IMR-90 (cell line): ENCODE measurements around the gene SSH2. TPM values are rescaled to one million over a fixed set of nuclear protein-coding genes. Genes with fewer than 3 reads are reported as not detected.

ENCODE experiments used
- ATAC-seq: fragments of 200-7000 bp; cut with Tn5 transposase; 2 replicates; pipeline ENCODE4 v1.9.1; 2020; ENCODE audit warnings: low read depth, mild to moderate bottlenecking, moderate library complexity
- BruUV-seq: library from RNA; stranded (reverse); fragments of 400-500 nt; replicated peaks from 2 replicates; lab custom pipeline; 2021; lab: Mats Ljungman, UMichigan
- CTCF ChIA-PET: fragments of 300-600 bp; formaldehyde crosslinking; extraction: SDS; loops from one replicate; lab custom pipeline; 2021; ENCODE audit warnings: antibody characterized with exemption; lab: Yijun Ruan, JAX
- POLR2A ChIA-PET: fragments of 300-600 bp; sonication (Branson Sonifier 250); formaldehyde crosslinking; loops from one replicate; lab custom pipeline; 2022; ENCODE audit warnings: antibody characterized with exemption; ENCODE audit not compliant: unreplicated experiment; lab: Charles Lee
- DNase-seq: peaks from one replicate; pipeline ENCODE4 v3.0.0; 2013
- H2AFZ ChIP-seq: replicated peaks from 2 replicates; pipeline ENCODE3; 2013; ENCODE audit warnings: low read length, mild to moderate bottlenecking; ENCODE audit not compliant: poor library complexity
- H2AK5ac ChIP-seq: 2 replicates; pipeline ENCODE4 v1.6.1; 2013; ENCODE audit warnings: low read depth, low read length, inconsistent platforms
- H2AK9ac ChIP-seq: replicated peaks from 2 replicates; pipeline ENCODE3; 2013; ENCODE audit warnings: mild to moderate bottlenecking, low read depth, low read length, moderate library complexity; ENCODE audit not compliant: poor library complexity
- H2BK120ac ChIP-seq: 2 replicates; pipeline ENCODE4 v1.6.1; 2013; ENCODE audit warnings: low read depth, low read length, inconsistent platforms
- H2BK15ac ChIP-seq: 3 replicates; pipeline ENCODE4 v1.6.1; 2013; ENCODE audit warnings: low read depth, low read length, inconsistent platforms
- H2BK20ac ChIP-seq: 2 replicates; pipeline ENCODE4 v1.6.1; 2013; ENCODE audit warnings: low read depth, mild to moderate bottlenecking, inconsistent platforms, low read length, moderate library complexity
- H2BK5ac ChIP-seq: 2 replicates; pipeline ENCODE4 v1.6.1; 2013; ENCODE audit warnings: mild to moderate bottlenecking, low read depth, low read length, inconsistent platforms; ENCODE audit not compliant: poor library complexity, severe bottlenecking
- H3K14ac ChIP-seq: replicated peaks from 2 replicates; pipeline ENCODE4 v1.6.1; 2013; ENCODE audit warnings: low read depth, low read length, inconsistent platforms
- H3K18ac ChIP-seq: 2 replicates; pipeline ENCODE4 v1.6.1; 2013; ENCODE audit warnings: low read depth, low read length, control low read depth
- H3K23ac ChIP-seq: 2 replicates; pipeline ENCODE4 v1.6.1; 2013; ENCODE audit warnings: low read depth, low read length, inconsistent platforms
- H3K27ac ChIP-seq: 2 replicates; pipeline ENCODE4 v1.5.1; 2013; ENCODE audit warnings: mild to moderate bottlenecking, control low read depth, low read length; ENCODE audit not compliant: insufficient read depth
- H3K27me3 ChIP-seq: 2 replicates; pipeline ENCODE4 v1.6.1; 2013; ENCODE audit warnings: low read length; ENCODE audit not compliant: control insufficient read depth, insufficient read depth
- H3K36me3 ChIP-seq: 2 replicates; pipeline ENCODE4 v1.6.1; 2013; ENCODE audit warnings: low read length, mixed read lengths; ENCODE audit not compliant: control insufficient read depth, insufficient read depth
- H3K4ac ChIP-seq: 2 replicates; pipeline ENCODE4 v1.6.1; 2013; ENCODE audit warnings: low read depth, low read length, inconsistent platforms
- H3K4me1 ChIP-seq: 2 replicates; pipeline ENCODE4 v1.6.1; 2013; ENCODE audit warnings: low read length, mixed read lengths; ENCODE audit not compliant: control insufficient read depth, insufficient read depth
- H3K4me2 ChIP-seq: 2 replicates; pipeline ENCODE4 v1.6.1; 2013; ENCODE audit warnings: low read depth, mild to moderate bottlenecking, control low read depth, low read length, moderate library complexity
- H3K4me3 ChIP-seq: 2 replicates; pipeline ENCODE4 v1.5.1; 2013; ENCODE audit warnings: low read depth, mild to moderate bottlenecking, control low read depth, low read length, moderate library complexity; ENCODE audit not compliant: insufficient read depth
- H3K56ac ChIP-seq: 2 replicates; pipeline ENCODE4 v1.6.1; 2013; ENCODE audit warnings: low read length, inconsistent platforms; ENCODE audit not compliant: insufficient read depth; ENCODE audit errors: extremely low read depth
- H3K79me1 ChIP-seq, 2 experiments: 2 replicates each; pipeline ENCODE4 v1.6.1; 2013; ENCODE audit warnings: low read length in 2 of 2, inconsistent platforms in 1 of 2, low read depth in 1 of 2
- H3K9ac ChIP-seq: 2 replicates; pipeline ENCODE4 v1.6.1; 2013; ENCODE audit warnings: low read depth, low read length, control low read depth
- H3K9me1 ChIP-seq: 2 replicates; pipeline ENCODE4 v1.6.1; 2013; ENCODE audit warnings: low read length, inconsistent platforms; ENCODE audit not compliant: insufficient read depth
- H3K9me3 ChIP-seq: 2 replicates; pipeline ENCODE4 v1.6.1; 2013; ENCODE audit warnings: low read length; ENCODE audit not compliant: control insufficient read depth, insufficient read depth
- H4K20me1 ChIP-seq: 2 replicates; pipeline ENCODE4 v1.6.1; 2013; ENCODE audit warnings: low read length, inconsistent platforms; ENCODE audit not compliant: insufficient read depth
- H4K5ac ChIP-seq: 2 replicates; pipeline ENCODE4 v1.6.1; 2013; ENCODE audit warnings: mild to moderate bottlenecking, low read depth, low read length, control low read depth
- H4K8ac ChIP-seq, 2 experiments: 2 replicates each; pipeline ENCODE4 v1.6.1; 2013; ENCODE audit warnings: low read depth in 2 of 2, low read length in 2 of 2, control low read depth in 1 of 2, inconsistent platforms in 1 of 2
- H4K91ac ChIP-seq: 2 replicates; pipeline ENCODE4 v1.6.1; 2013; ENCODE audit warnings: low read depth, low read length, inconsistent platforms; ENCODE audit not compliant: insufficient read depth
- BHLHE40 ChIP-seq: fragments of 150-350 bp; IDR thresholded peaks from 2 replicates; pipeline ENCODE4 v1.6.1; 2016; ENCODE audit warnings: mild to moderate bottlenecking, low read depth, low read length
- CEBPB ChIP-seq: IDR thresholded peaks from 2 replicates; pipeline ENCODE4 v1.6.1; 2012; ENCODE audit warnings: low read depth, low read length, improper control_type of control experiment
- CHD1 ChIP-seq: IDR thresholded peaks from 2 replicates; pipeline ENCODE4 v1.6.1; 2012; ENCODE audit warnings: low read depth, low read length, improper control_type of control experiment
- CTCF ChIP-seq: conservative IDR thresholded peaks from 2 replicates; pipeline ENCODE4 v1.5.1; 2012; ENCODE audit warnings: mild to moderate bottlenecking, low read depth, low read length, improper control_type of control experiment
- ELK1 ChIP-seq: fragments of 150-350 bp; IDR thresholded peaks from 2 replicates; pipeline ENCODE4 v1.6.1; 2016; ENCODE audit warnings: low read depth, mild to moderate bottlenecking, low read length, moderate library complexity, borderline replicate concordance
- FOS ChIP-seq: fragments of 150-350 bp; IDR thresholded peaks from 2 replicates; pipeline ENCODE4 v1.6.1; 2016; ENCODE audit warnings: low read depth, low read length
- MAFK ChIP-seq: IDR thresholded peaks from 2 replicates; pipeline ENCODE4 v1.6.1; 2012; ENCODE audit warnings: low read depth, low read length, improper control_type of control experiment
- MAZ ChIP-seq: IDR thresholded peaks from 2 replicates; pipeline ENCODE4 v1.6.1; 2012; ENCODE audit warnings: low read depth, mild to moderate bottlenecking, low read length, improper control_type of control experiment, moderate library complexity, borderline replicate concordance
- MXI1 ChIP-seq: IDR thresholded peaks from 2 replicates; pipeline ENCODE4 v1.6.1; 2012; ENCODE audit warnings: low read depth, mild to moderate bottlenecking, low read length, moderate library complexity, borderline replicate concordance
- NFE2L2 ChIP-seq: fragments of 150-350 bp; IDR thresholded peaks from 2 replicates; pipeline ENCODE4 v1.6.1; 2016; ENCODE audit warnings: low read depth, mild to moderate bottlenecking, low read length
- POLR2A ChIP-seq: IDR thresholded peaks from 2 replicates; pipeline ENCODE4 v1.6.1; 2012; ENCODE audit warnings: mild to moderate bottlenecking, low read depth, low read length
- RAD21 ChIP-seq: IDR thresholded peaks from 2 replicates; pipeline ENCODE4 v1.6.1; 2012; ENCODE audit warnings: low read length, improper control_type of control experiment
- RFX5 ChIP-seq: IDR thresholded peaks from 2 replicates; pipeline ENCODE4 v1.8.0; 2012; ENCODE audit warnings: low read depth, mild to moderate bottlenecking, low read length, moderate library complexity
- USF2 ChIP-seq: fragments of 150-350 bp; IDR thresholded peaks from 2 replicates; pipeline ENCODE4 v1.6.1; 2017; ENCODE audit warnings: mild to moderate bottlenecking, antibody characterized with exemption, low read length, low read depth
- WGBS, 2 experiments: methylation state at CpG; one replicate each; pipeline versions ENCODE4 v1.1.5 to v1.1.7; 2013; ENCODE audit warnings: missing lambda C conversion rate in 2 of 2; ENCODE audit not compliant: insufficient read length in 1 of 2; ENCODE audit errors: extremely low coverage in 2 of 2; 5-methylcytosine and 5-hydroxymethylcytosine counted together
- dilution Hi-C: fragments of 300-500 bp; cut with HindIII; formaldehyde crosslinking; loops from one replicate; pipeline ENCODE4 v1.14.3; 2018; ENCODE audit warnings: low sequenced_read_pairs; ENCODE audit not compliant: unreplicated experiment
- in situ Hi-C: fragments of 300-500 bp; cut with MboI; formaldehyde crosslinking; loops from 3 replicates; pipeline ENCODE4 v1.14.3; 2019; ENCODE audit warnings: low sequenced_read_pairs, inconsistent platforms, mixed read lengths
- intact Hi-C: fragments of 100-400 bp; cut with micrococcal nuclease; formaldehyde crosslinking; loops from 2 replicates; pipeline ENCODE4 v1.10.0; 2022
- polyA plus RNA-seq, 3 experiments: library from polyadenylated mRNA; depleted of rRNA; stranded (reverse); fragments of >200 nt; gene quantifications; 2 replicates each; pipeline ENCODE4 v1.2.3, GENCODE V29; 2012; ENCODE audit warnings: low replicate concordance in 1 of 3
- total RNA-seq: library from RNA; depleted of rRNA; stranded (reverse); fragments of >200 nt; gene quantifications from 2 replicates; pipeline ENCODE4 v1.2.3, GENCODE V29; 2012

Gene SSH2
- total and polyA plus RNA-seq, 2 of the 4 experiments (the other 2 are of a cell fraction): 9.3 TPM

- Histone ChIP-seq H3K18ac (no peak overlapping the region), H3K4me1 (peaks cover 8% of the 10 kb centered on the region), H3K36me3 (no peaks in the 10 kb centered on the region), H2AK9ac (no peak overlapping the region), H3K27me3 (no peaks in the 10 kb centered on the region), H2BK15ac (no peak overlapping the region), H4K8ac (no peak overlapping the region; a peak in 1 of 4 replicates), H3K9me1 (peaks cover 14% of the 10 kb centered on the region; the same call in 1 of the 2 replicates), H2BK120ac (no peak overlapping the region), H3K9ac (no peak overlapping the region), H3K27ac (no peak overlapping the region), H3K14ac (no peak overlapping the region), H2BK20ac (no peak overlapping the region), H4K5ac (no peak overlapping the region), H2AK5ac (no peak overlapping the region), H3K4me2 (no peak overlapping the region), H3K23ac (no peak overlapping the region), H4K20me1 (peaks cover 3% of the 10 kb centered on the region; the same call in 1 of the 2 replicates), H3K79me1 (peaks cover 10 to 47% of the 10 kb centered on the region in 2 experiments; a peak in 3 of 4 replicates), H2AFZ (no peak overlapping the region), H3K4me3 (no peak overlapping the region), H3K9me3 (no peaks in the 10 kb centered on the region), H4K91ac (no peak overlapping the region), H3K4ac (no peak overlapping the region), H3K56ac (no peak overlapping the region), H2BK5ac (no peak overlapping the region)
- CTCF ChIA-PET: no interaction called here
- BruUV-seq: no TSS peak
- in situ Hi-C loops: no loop called here
- intact Hi-C loops: no loop called here
- DNase-seq (peak; percentile 44), ATAC-seq (peak; percentile 31)
- POLR2A ChIA-PET: no interaction called here
- TF ChIP-seq MAFK (no peak), RAD21 (no peak), USF2 (no peak), CTCF (no peak), NFE2L2 (no peak), FOS (no peak), POLR2A (no peak), ELK1 (no peak), CEBPB (no peak), MXI1 (no peak), MAZ (no peak), RFX5 (no peak), CHD1 (no peak), BHLHE40 (no peak)
- dilution Hi-C loops: no loop called here
- WGBS, 2 experiments: 96% methylated on average over 6 of the region's 6 CpGs; no CpG with 5 or more reads in 1 of the 2 experiments
These were observed 91.1 kb downstream of the SSH2 start for GRCh38 chr17:29838961-29839360.
